SK-N-SH (cell line): ENCODE results near the gene PCYOX1L.

Source experiments
- CHD2 ChIP-seq: fragments of 150-350 bp; IDR thresholded peaks from 2 replicates; pipeline ENCODE4 v1.6.1; 2018; ENCODE audit warnings: low read length; ENCODE audit not compliant: partially characterized antibody
- ELF1 ChIP-seq: IDR thresholded peaks from 2 replicates; pipeline ENCODE4 v1.4.0; 2012
- EP300 ChIP-seq, 2 experiments: IDR thresholded peaks; 2 replicates each; pipeline versions ENCODE4 v1.4.0 to v1.6.1; 2012; ENCODE audit warnings: borderline replicate concordance in 1 of 2, low read depth in 1 of 2, low read length in 1 of 2
- EZH2phosphoT487 ChIP-seq: fragments of 200-600 bp; sonication (generic); IDR thresholded peaks from 2 replicates; pipeline ENCODE4 v1.6.1; 2017; ENCODE audit warnings: low read depth, mixed run types, mild to moderate bottlenecking, antibody characterized with exemption, moderate library complexity, borderline replicate concordance
- FOXM1 ChIP-seq: IDR thresholded peaks from 2 replicates; pipeline ENCODE4 v1.4.0; 2012; ENCODE audit warnings: low read depth, mild to moderate bottlenecking
- GABPA ChIP-seq: IDR thresholded peaks from 2 replicates; pipeline ENCODE4 v1.4.0; 2012; ENCODE audit warnings: low read depth, mild to moderate bottlenecking
- MEF2A ChIP-seq: IDR thresholded peaks from 2 replicates; pipeline ENCODE4 v1.4.0; 2012; ENCODE audit warnings: low read depth, borderline replicate concordance
- SIN3A ChIP-seq: IDR thresholded peaks from 2 replicates; pipeline ENCODE4 v1.6.1; 2012; ENCODE audit warnings: low read depth, mild to moderate bottlenecking, low read length, moderate library complexity, borderline replicate concordance
- TEAD4 ChIP-seq: IDR thresholded peaks from 2 replicates; pipeline ENCODE4 v1.4.0; 2012; ENCODE audit warnings: mild to moderate bottlenecking, borderline replicate concordance; ENCODE audit not compliant: insufficient read depth
- TF ChIP-seq, protein P1 (sequence below): fragments of 150-350 bp; IDR thresholded peaks from 2 replicates; pipeline ENCODE4 v1.6.1; 2017; ENCODE audit warnings: antibody characterized with exemption, low read length, low read depth, borderline replicate concordance
- TF ChIP-seq, protein P2 (sequence below): fragments of 200-600 bp; sonication (generic); IDR thresholded peaks from 2 replicates; pipeline ENCODE4 v1.6.1; 2017; ENCODE audit warnings: antibody characterized with exemption, mild to moderate bottlenecking, moderate library complexity
- TF ChIP-seq, protein P3 (sequence below): IDR thresholded peaks from 2 replicates; pipeline ENCODE4 v1.6.1; 2012; ENCODE audit warnings: mild to moderate bottlenecking, low read depth, low read length, moderate library complexity

- no peak for TF ChIP-seq TEAD4
- TF ChIP-seq GABPA = no peak
- TF ChIP-seq, protein P1, sequence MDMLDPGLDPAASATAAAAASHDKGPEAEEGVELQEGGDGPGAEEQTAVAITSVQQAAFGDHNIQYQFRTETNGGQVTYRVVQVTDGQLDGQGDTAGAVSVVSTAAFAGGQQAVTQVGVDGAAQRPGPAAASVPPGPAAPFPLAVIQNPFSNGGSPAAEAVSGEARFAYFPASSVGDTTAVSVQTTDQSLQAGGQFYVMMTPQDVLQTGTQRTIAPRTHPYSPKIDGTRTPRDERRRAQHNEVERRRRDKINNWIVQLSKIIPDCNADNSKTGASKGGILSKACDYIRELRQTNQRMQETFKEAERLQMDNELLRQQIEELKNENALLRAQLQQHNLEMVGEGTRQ = no peak
- TF ChIP-seq, protein P2, sequence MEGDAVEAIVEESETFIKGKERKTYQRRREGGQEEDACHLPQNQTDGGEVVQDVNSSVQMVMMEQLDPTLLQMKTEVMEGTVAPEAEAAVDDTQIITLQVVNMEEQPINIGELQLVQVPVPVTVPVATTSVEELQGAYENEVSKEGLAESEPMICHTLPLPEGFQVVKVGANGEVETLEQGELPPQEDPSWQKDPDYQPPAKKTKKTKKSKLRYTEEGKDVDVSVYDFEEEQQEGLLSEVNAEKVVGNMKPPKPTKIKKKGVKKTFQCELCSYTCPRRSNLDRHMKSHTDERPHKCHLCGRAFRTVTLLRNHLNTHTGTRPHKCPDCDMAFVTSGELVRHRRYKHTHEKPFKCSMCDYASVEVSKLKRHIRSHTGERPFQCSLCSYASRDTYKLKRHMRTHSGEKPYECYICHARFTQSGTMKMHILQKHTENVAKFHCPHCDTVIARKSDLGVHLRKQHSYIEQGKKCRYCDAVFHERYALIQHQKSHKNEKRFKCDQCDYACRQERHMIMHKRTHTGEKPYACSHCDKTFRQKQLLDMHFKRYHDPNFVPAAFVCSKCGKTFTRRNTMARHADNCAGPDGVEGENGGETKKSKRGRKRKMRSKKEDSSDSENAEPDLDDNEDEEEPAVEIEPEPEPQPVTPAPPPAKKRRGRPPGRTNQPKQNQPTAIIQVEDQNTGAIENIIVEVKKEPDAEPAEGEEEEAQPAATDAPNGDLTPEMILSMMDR = no peak
- TF ChIP-seq CHD2 = no peak
- no peak for TF ChIP-seq MEF2A
- TF ChIP-seq, protein P3, sequence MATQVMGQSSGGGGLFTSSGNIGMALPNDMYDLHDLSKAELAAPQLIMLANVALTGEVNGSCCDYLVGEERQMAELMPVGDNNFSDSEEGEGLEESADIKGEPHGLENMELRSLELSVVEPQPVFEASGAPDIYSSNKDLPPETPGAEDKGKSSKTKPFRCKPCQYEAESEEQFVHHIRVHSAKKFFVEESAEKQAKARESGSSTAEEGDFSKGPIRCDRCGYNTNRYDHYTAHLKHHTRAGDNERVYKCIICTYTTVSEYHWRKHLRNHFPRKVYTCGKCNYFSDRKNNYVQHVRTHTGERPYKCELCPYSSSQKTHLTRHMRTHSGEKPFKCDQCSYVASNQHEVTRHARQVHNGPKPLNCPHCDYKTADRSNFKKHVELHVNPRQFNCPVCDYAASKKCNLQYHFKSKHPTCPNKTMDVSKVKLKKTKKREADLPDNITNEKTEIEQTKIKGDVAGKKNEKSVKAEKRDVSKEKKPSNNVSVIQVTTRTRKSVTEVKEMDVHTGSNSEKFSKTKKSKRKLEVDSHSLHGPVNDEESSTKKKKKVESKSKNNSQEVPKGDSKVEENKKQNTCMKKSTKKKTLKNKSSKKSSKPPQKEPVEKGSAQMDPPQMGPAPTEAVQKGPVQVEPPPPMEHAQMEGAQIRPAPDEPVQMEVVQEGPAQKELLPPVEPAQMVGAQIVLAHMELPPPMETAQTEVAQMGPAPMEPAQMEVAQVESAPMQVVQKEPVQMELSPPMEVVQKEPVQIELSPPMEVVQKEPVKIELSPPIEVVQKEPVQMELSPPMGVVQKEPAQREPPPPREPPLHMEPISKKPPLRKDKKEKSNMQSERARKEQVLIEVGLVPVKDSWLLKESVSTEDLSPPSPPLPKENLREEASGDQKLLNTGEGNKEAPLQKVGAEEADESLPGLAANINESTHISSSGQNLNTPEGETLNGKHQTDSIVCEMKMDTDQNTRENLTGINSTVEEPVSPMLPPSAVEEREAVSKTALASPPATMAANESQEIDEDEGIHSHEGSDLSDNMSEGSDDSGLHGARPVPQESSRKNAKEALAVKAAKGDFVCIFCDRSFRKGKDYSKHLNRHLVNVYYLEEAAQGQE = no peak
- TF ChIP-seq EZH2phosphoT487 = no peak
- no peak for TF ChIP-seq FOXM1
- no peak for TF ChIP-seq EP300 (IDR thresholded peaks at IDR 0.05; ENCODE audit: borderline replicate concordance in 1 of 2, low read depth in 1 of 2, low read length in 1 of 2)
- no peak for TF ChIP-seq ELF1
- no peak for TF ChIP-seq SIN3A
These were observed 22.7 kb downstream of the PCYOX1L start for GRCh38 chr5:149380466-149381121.
